Measurements from ENCODE around the gene SPESP1.

SPESP1 gene

GRCh38 chr15:68979006-68979405 lies 48.7 kb downstream of the SPESP1 start:
- H3K27me3 ChIP-seq (ENCODE audit: control insufficient read depth, insufficient read depth, low read length, poor library complexity, severe bottlenecking), result no peaks in the 10 kb centered on the region
- WGBS, 2 experiments, result 87 to 95% methylated on average over 3 of the region's 3 CpGs
- no peak overlapping the region for H3K27ac ChIP-seq (ENCODE audit: insufficient read depth, low read depth, low read length, poor library complexity, severe bottlenecking)
- H3K36me3 ChIP-seq (ENCODE audit: control insufficient read depth, insufficient read depth, low read length), result no peaks in the 10 kb centered on the region
- no peak overlapping the region for H3K4me3 ChIP-seq (ENCODE audit: insufficient read depth, low read depth, low read length)
- H3K9me3 ChIP-seq (ENCODE audit: control insufficient read depth, low read length), result no peaks in the 10 kb centered on the region
- H3K4me1 ChIP-seq (ENCODE audit: control insufficient read depth, insufficient read depth, low read length), result no peaks in the 10 kb centered on the region

- H3K4me1 ChIP-seq (ENCODE audit: control insufficient read depth, insufficient read depth, low read length), result no peaks in the 10 kb centered on the region
- H3K27ac ChIP-seq (ENCODE audit: insufficient read depth, low read depth, low read length, poor library complexity, severe bottlenecking), result no peak overlapping the region
- H3K9me3 ChIP-seq (ENCODE audit: control insufficient read depth, low read length), result no peaks in the 10 kb centered on the region
- no peak overlapping the region for H3K4me3 ChIP-seq (ENCODE audit: insufficient read depth, low read depth, low read length)
- WGBS, 2 experiments, result 73 to 92% methylated on average over 1 of the region's 1 CpG
- no peaks in the 10 kb centered on the region for H3K36me3 ChIP-seq (ENCODE audit: control insufficient read depth, insufficient read depth, low read length)
- no peaks in the 10 kb centered on the region for H3K27me3 ChIP-seq (ENCODE audit: control insufficient read depth, insufficient read depth, low read length, poor library complexity, severe bottlenecking)
These were observed 49.5 kb downstream of the SPESP1 start for GRCh38 chr15:68979816-68980215.

- H3K4me3 ChIP-seq (ENCODE audit: insufficient read depth, low read depth, low read length), result no peak overlapping the region
- no peaks in the 10 kb centered on the region for H3K27me3 ChIP-seq (ENCODE audit: control insufficient read depth, insufficient read depth, low read length, poor library complexity, severe bottlenecking)
- no peak overlapping the region for H3K27ac ChIP-seq (ENCODE audit: insufficient read depth, low read depth, low read length, poor library complexity, severe bottlenecking)
- no peaks in the 10 kb centered on the region for H3K36me3 ChIP-seq (ENCODE audit: control insufficient read depth, insufficient read depth, low read length)
- H3K9me3 ChIP-seq (ENCODE audit: control insufficient read depth, low read length), result no peaks in the 10 kb centered on the region
- H3K4me1 ChIP-seq (ENCODE audit: control insufficient read depth, insufficient read depth, low read length), result no peaks in the 10 kb centered on the region
These were observed 50.5 kb downstream of the SPESP1 start for GRCh38 chr15:68980786-68981185.

GRCh38 chr15:68981941-68982340 lies 51.6 kb downstream of the SPESP1 start:
- 94 to 96% methylated on average over 4 of the region's 4 CpGs for WGBS, 2 experiments
- no peaks in the 10 kb centered on the region for H3K36me3 ChIP-seq (ENCODE audit: control insufficient read depth, insufficient read depth, low read length)
- H3K4me3 ChIP-seq (ENCODE audit: insufficient read depth, low read depth, low read length), result no peak overlapping the region
- H3K4me1 ChIP-seq (ENCODE audit: control insufficient read depth, insufficient read depth, low read length), result no peaks in the 10 kb centered on the region
- H3K27ac ChIP-seq (ENCODE audit: insufficient read depth, low read depth, low read length, poor library complexity, severe bottlenecking), result no peak overlapping the region
- no peaks in the 10 kb centered on the region for H3K27me3 ChIP-seq (ENCODE audit: control insufficient read depth, insufficient read depth, low read length, poor library complexity, severe bottlenecking)
- H3K9me3 ChIP-seq (ENCODE audit: control insufficient read depth, low read length), result no peaks in the 10 kb centered on the region

- H3K36me3 ChIP-seq (ENCODE audit: control insufficient read depth, insufficient read depth, low read length), result no peaks in the 10 kb centered on the region
- no peak overlapping the region for H3K27ac ChIP-seq (ENCODE audit: insufficient read depth, low read depth, low read length, poor library complexity, severe bottlenecking)
- H3K4me3 ChIP-seq (ENCODE audit: insufficient read depth, low read depth, low read length), result no peak overlapping the region
- no peaks in the 10 kb centered on the region for H3K27me3 ChIP-seq (ENCODE audit: control insufficient read depth, insufficient read depth, low read length, poor library complexity, severe bottlenecking)
- no peaks in the 10 kb centered on the region for H3K9me3 ChIP-seq (ENCODE audit: control insufficient read depth, low read length)
- no peaks in the 10 kb centered on the region for H3K4me1 ChIP-seq (ENCODE audit: control insufficient read depth, insufficient read depth, low read length)
- 94 to 98% methylated on average over 2 to 4 of the region's 6 CpGs for WGBS, 2 experiments
These were observed 52.7 kb downstream of the SPESP1 start for GRCh38 chr15:68982976-68983563.

- 82 to 86% methylated on average over 4 of the region's 4 CpGs for WGBS, 2 experiments
- no peaks in the 10 kb centered on the region for H3K9me3 ChIP-seq (ENCODE audit: control insufficient read depth, low read length)
- no peak overlapping the region for H3K4me3 ChIP-seq (ENCODE audit: insufficient read depth, low read depth, low read length)
- no peaks in the 10 kb centered on the region for H3K36me3 ChIP-seq (ENCODE audit: control insufficient read depth, insufficient read depth, low read length)
- H3K27me3 ChIP-seq (ENCODE audit: control insufficient read depth, insufficient read depth, low read length, poor library complexity, severe bottlenecking), result no peaks in the 10 kb centered on the region
- H3K27ac ChIP-seq (ENCODE audit: insufficient read depth, low read depth, low read length, poor library complexity, severe bottlenecking), result no peak overlapping the region
- no peaks in the 10 kb centered on the region for H3K4me1 ChIP-seq (ENCODE audit: control insufficient read depth, insufficient read depth, low read length)
These were observed 53.7 kb downstream of the SPESP1 start for GRCh38 chr15:68983961-68984481.

DNA sequence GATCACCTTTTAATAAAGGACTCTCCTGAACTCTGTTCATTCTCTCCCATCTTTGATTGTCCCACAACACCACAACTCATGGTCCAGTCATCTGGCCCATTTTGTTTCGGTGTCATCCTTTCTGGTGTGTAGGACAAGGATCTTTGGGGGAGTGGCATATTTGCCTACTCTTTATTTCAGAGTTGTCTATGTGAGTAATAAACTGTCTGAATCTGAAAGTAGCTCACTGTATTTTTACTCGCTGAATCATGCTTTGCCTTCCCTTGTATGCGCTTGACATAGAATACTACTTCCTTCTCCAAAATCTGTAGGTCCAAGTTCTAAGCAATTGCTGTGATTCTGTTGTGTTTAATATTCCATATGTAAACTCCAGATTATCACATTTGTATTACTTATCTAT lies 54.3 kb downstream of the SPESP1 start:
- Histone ChIP-seq H3K27me3 (ENCODE audit: control insufficient read depth, insufficient read depth, low read length, poor library complexity, severe bottlenecking) (no peaks in the 10 kb centered on the region), H3K9me3 (ENCODE audit: control insufficient read depth, low read length) (no peaks in the 10 kb centered on the region), H3K4me3 (ENCODE audit: insufficient read depth, low read depth, low read length) (no peak overlapping the region), H3K27ac (ENCODE audit: insufficient read depth, low read depth, low read length, poor library complexity, severe bottlenecking) (no peak overlapping the region), H3K36me3 (ENCODE audit: control insufficient read depth, insufficient read depth, low read length) (no peaks in the 10 kb centered on the region), H3K4me1 (ENCODE audit: control insufficient read depth, insufficient read depth, low read length) (no peaks in the 10 kb centered on the region)
- 96 to 97% methylated on average over 3 of the region's 3 CpGs for WGBS, 2 experiments

GRCh38 chr15:68985361-68985891 lies 55.1 kb downstream of the SPESP1 start:
- H3K36me3 ChIP-seq (ENCODE audit: control insufficient read depth, insufficient read depth, low read length), result no peaks in the 10 kb centered on the region
- no peaks in the 10 kb centered on the region for H3K27me3 ChIP-seq (ENCODE audit: control insufficient read depth, insufficient read depth, low read length, poor library complexity, severe bottlenecking)
- H3K9me3 ChIP-seq (ENCODE audit: control insufficient read depth, low read length), result no peaks in the 10 kb centered on the region
- WGBS, 2 experiments, result 95 to 96% methylated on average over 3 to 5 of the region's 5 CpGs
- H3K4me3 ChIP-seq (ENCODE audit: insufficient read depth, low read depth, low read length), result no peak overlapping the region
- H3K4me1 ChIP-seq (ENCODE audit: control insufficient read depth, insufficient read depth, low read length), result no peaks in the 10 kb centered on the region
- no peak overlapping the region for H3K27ac ChIP-seq (ENCODE audit: insufficient read depth, low read depth, low read length, poor library complexity, severe bottlenecking)

DNA sequence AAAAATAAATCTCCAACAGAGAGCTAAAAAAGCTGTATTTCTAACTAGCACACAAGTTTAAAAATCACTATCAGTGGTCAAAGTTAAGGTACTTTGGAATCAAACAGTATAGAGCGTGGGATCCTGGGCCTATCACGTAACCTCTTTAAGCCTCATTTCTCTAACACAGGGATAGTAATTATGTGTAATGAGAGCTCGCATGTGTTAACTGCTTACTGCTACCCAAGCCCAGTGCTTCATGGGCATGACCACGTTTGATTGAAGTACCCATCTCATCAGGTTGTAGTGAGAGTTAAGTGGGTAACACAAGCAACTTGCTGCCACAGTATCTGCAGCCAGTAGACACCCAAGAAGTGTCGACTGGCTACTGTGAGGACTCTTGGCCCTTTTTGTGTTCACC lies 56.0 kb downstream of the SPESP1 start:
- peaks cover 2% of the 10 kb centered on the region for H3K4me1 ChIP-seq (ENCODE audit: control insufficient read depth, insufficient read depth, low read length)
- H3K9me3 ChIP-seq (ENCODE audit: control insufficient read depth, low read length), result no peaks in the 10 kb centered on the region
- no peaks in the 10 kb centered on the region for H3K36me3 ChIP-seq (ENCODE audit: control insufficient read depth, insufficient read depth, low read length)
- H3K4me3 ChIP-seq (ENCODE audit: insufficient read depth, low read depth, low read length), result no peak overlapping the region
- H3K27ac ChIP-seq (ENCODE audit: insufficient read depth, low read depth, low read length, poor library complexity, severe bottlenecking), result no peak overlapping the region
- no peaks in the 10 kb centered on the region for H3K27me3 ChIP-seq (ENCODE audit: control insufficient read depth, insufficient read depth, low read length, poor library complexity, severe bottlenecking)
- 88 to 93% methylated on average over 5 of the region's 5 CpGs for WGBS, 2 experiments

DNA sequence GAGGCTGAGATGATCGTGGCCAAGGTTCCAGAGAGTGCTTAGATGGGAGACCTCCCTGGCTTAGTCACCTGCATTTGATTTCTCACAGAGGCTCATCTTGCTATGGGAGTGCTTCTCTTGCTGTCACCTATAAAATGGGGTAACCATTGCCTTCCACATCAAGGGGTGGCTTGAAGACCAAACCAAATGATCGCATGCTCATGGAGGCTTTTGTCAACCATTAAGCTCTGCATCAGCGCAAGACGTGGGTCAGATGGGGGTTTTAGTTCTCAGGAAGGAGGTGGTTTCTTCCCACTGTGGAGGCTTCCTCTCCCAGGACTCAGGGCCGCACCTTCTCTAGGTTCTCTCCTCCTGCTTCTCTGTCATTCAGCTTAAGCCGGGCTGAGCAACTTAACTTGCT lies 56.8 kb downstream of the SPESP1 start:
- Histone ChIP-seq H3K4me1 (ENCODE audit: control insufficient read depth, insufficient read depth, low read length) (peaks cover 2% of the 10 kb centered on the region), H3K9me3 (ENCODE audit: control insufficient read depth, low read length) (no peaks in the 10 kb centered on the region), H3K27ac (ENCODE audit: insufficient read depth, low read depth, low read length, poor library complexity, severe bottlenecking) (no peak overlapping the region), H3K27me3 (ENCODE audit: control insufficient read depth, insufficient read depth, low read length, poor library complexity, severe bottlenecking) (no peaks in the 10 kb centered on the region), H3K4me3 (ENCODE audit: insufficient read depth, low read depth, low read length) (no peak overlapping the region), H3K36me3 (ENCODE audit: control insufficient read depth, insufficient read depth, low read length) (no peaks in the 10 kb centered on the region)
- WGBS, 2 experiments, result 91 to 94% methylated on average over 6 of the region's 6 CpGs

Data from ectodermal cell (in vitro differentiated cells).